HG03354 (cell line): Measurements from ENCODE around the gene CCNL2.

ENCODE experiments used
- ATAC-seq: cut with Tn5 transposase; IDR thresholded peaks from one replicate; pipeline ENCODE4 v1.9.1; 2021; ENCODE audit warnings: mild to moderate bottlenecking; ENCODE audit not compliant: unreplicated experiment, poor library complexity, severe bottlenecking

Gene CCNL2

GRCh38 chr1:1347663-1348419, 51.3 kb downstream of the CCNL2 start:
- ATAC-seq = no peak

- ATAC-seq = no peak
These were observed 52.0 kb downstream of the CCNL2 start for GRCh38 chr1:1347026-1347595.

- ATAC-seq = no peak
These were observed 52.6 kb downstream of the CCNL2 start for GRCh38 chr1:1346501-1346890.

GRCh38 chr1:1345860-1346500, 53.2 kb downstream of the CCNL2 start:
- ATAC-seq = no peak

- no peak for ATAC-seq
These were observed 53.8 kb downstream of the CCNL2 start for GRCh38 chr1:1345384-1345783.

- no peak for ATAC-seq
These were observed 54.3 kb downstream of the CCNL2 start for GRCh38 chr1:1344655-1345361.

- ATAC-seq = no peak
These were observed 55.2 kb downstream of the CCNL2 start for GRCh38 chr1:1343811-1344421.

GRCh38 chr1:1342584-1343115, 56.5 kb downstream of the CCNL2 start:
- ATAC-seq = no peak

- no peak for ATAC-seq
These were observed 57.0 kb downstream of the CCNL2 start for GRCh38 chr1:1342061-1342562.

GRCh38 chr1:1341549-1342021, 57.5 kb downstream of the CCNL2 start:
- ATAC-seq = no peak

- ATAC-seq = no peak
These were observed 58.2 kb downstream of the CCNL2 start for GRCh38 chr1:1340791-1341548.

GRCh38 chr1:1340185-1340584, 59.0 kb downstream of the CCNL2 start:
- no peak for ATAC-seq

- no peak for ATAC-seq
These were observed 60.9 kb downstream of the CCNL2 start for GRCh38 chr1:1338278-1338677.

GRCh38 chr1:1337793-1338147, 61.4 kb downstream of the CCNL2 start:
- no peak for ATAC-seq

- ATAC-seq = no peak
These were observed 62.0 kb downstream of the CCNL2 start for GRCh38 chr1:1336931-1337792.

GRCh38 chr1:1336446-1336845, 62.7 kb downstream of the CCNL2 start:
- no peak for ATAC-seq

- ATAC-seq = no peak
These were observed 63.3 kb downstream of the CCNL2 start for GRCh38 chr1:1335792-1336248.
